ENCODE data around the gene PLSCR1. TPM values are rescaled to one million over a fixed set of nuclear protein-coding genes. Genes with fewer than 3 reads are reported as not detected.
"Not testable (repeated sequence)": the region's sequence is repeated elsewhere in the genome, so short reads cannot be mapped to it uniquely, and the experiment has no call there.

PLSCR1 gene
- total RNA-seq, 1 donor from 2014 or later, result 86.9 TPM

- TF ChIP-seq CTCF (IDR thresholded peaks at IDR 0.05; ENCODE audit: unreplicated experiment), result no peak
- Mint-ChIP-seq H3K4me1 (ENCODE audit: low read depth) (peaks cover 6% of the 10 kb centered on the region), H3K27ac (no peak overlapping the region), H3K36me3 (ENCODE audit: insufficient read depth) (peaks cover 6% of the 10 kb centered on the region), H3K9me3 (ENCODE audit: low read depth) (peaks cover 14% of the 10 kb centered on the region), H3K27me3 (no peaks in the 10 kb centered on the region), H3K4me3 (ENCODE audit: low read depth) (no peak overlapping the region)
- DNase-seq (ENCODE audit: low spot score, unreplicated experiment), result no peak
Measured at GRCh38 chr3:146476094-146476740, 68.2 kb downstream of the PLSCR1 start.

- not testable (repeated sequence) for H3K27ac Mint-ChIP-seq; DNase-seq (ENCODE audit: low spot score, unreplicated experiment); H3K36me3 Mint-ChIP-seq (ENCODE audit: insufficient read depth); H3K27me3 Mint-ChIP-seq; H3K4me3 Mint-ChIP-seq (ENCODE audit: low read depth); H3K4me1 Mint-ChIP-seq (ENCODE audit: low read depth); H3K9me3 Mint-ChIP-seq (ENCODE audit: low read depth)
Measured at GRCh38 chr3:146474976-146475375, 69.4 kb downstream of the PLSCR1 start.

GRCh38 chr3:146473726-146474125 lies 70.7 kb downstream of the PLSCR1 start:
- no peak for DNase-seq (ENCODE audit: low spot score, unreplicated experiment)
- H3K27ac Mint-ChIP-seq, result no peak overlapping the region
- H3K27me3 Mint-ChIP-seq, result no peaks in the 10 kb centered on the region
- no peaks in the 10 kb centered on the region for H3K36me3 Mint-ChIP-seq (ENCODE audit: insufficient read depth)
- peaks cover 6% of the 10 kb centered on the region for H3K4me1 Mint-ChIP-seq (ENCODE audit: low read depth)
- no peaks in the 10 kb centered on the region for H3K9me3 Mint-ChIP-seq (ENCODE audit: low read depth)
- TF ChIP-seq CTCF (IDR thresholded peaks at IDR 0.05; ENCODE audit: unreplicated experiment), result no peak
- H3K4me3 Mint-ChIP-seq (ENCODE audit: low read depth), result no peak overlapping the region

- H3K9me3 Mint-ChIP-seq (ENCODE audit: low read depth), result no peaks in the 10 kb centered on the region
- no peak for TF ChIP-seq CTCF (IDR thresholded peaks at IDR 0.05; ENCODE audit: unreplicated experiment)
- no peak overlapping the region for H3K4me3 Mint-ChIP-seq (ENCODE audit: low read depth)
- H3K4me1 Mint-ChIP-seq (ENCODE audit: low read depth), result peaks cover 6% of the 10 kb centered on the region
- no peaks in the 10 kb centered on the region for H3K36me3 Mint-ChIP-seq (ENCODE audit: insufficient read depth)
- H3K27me3 Mint-ChIP-seq, result no peaks in the 10 kb centered on the region
- DNase-seq (ENCODE audit: low spot score, unreplicated experiment), result no peak
- no peak overlapping the region for H3K27ac Mint-ChIP-seq
Measured at GRCh38 chr3:146472611-146473010, 71.8 kb downstream of the PLSCR1 start.

GRCh38 chr3:146471012-146471411 lies 73.4 kb downstream of the PLSCR1 start:
- H3K4me1 Mint-ChIP-seq (ENCODE audit: low read depth), result peaks cover 6% of the 10 kb centered on the region
- H3K27me3 Mint-ChIP-seq, result no peaks in the 10 kb centered on the region
- no peak overlapping the region for H3K27ac Mint-ChIP-seq
- H3K9me3 Mint-ChIP-seq (ENCODE audit: low read depth), result no peaks in the 10 kb centered on the region
- no peak for DNase-seq (ENCODE audit: low spot score, unreplicated experiment)
- no peak for TF ChIP-seq CTCF (IDR thresholded peaks at IDR 0.05; ENCODE audit: unreplicated experiment)
- H3K4me3 Mint-ChIP-seq (ENCODE audit: low read depth), result no peak overlapping the region
- no peaks in the 10 kb centered on the region for H3K36me3 Mint-ChIP-seq (ENCODE audit: insufficient read depth)

- no peak for TF ChIP-seq CTCF (IDR thresholded peaks at IDR 0.05; ENCODE audit: unreplicated experiment)
- no peaks in the 10 kb centered on the region for H3K9me3 Mint-ChIP-seq (ENCODE audit: low read depth)
- no peak for DNase-seq (ENCODE audit: low spot score, unreplicated experiment)
- peaks cover 6% of the 10 kb centered on the region for H3K4me1 Mint-ChIP-seq (ENCODE audit: low read depth)
- H3K36me3 Mint-ChIP-seq (ENCODE audit: insufficient read depth), result no peaks in the 10 kb centered on the region
- no peaks in the 10 kb centered on the region for H3K27me3 Mint-ChIP-seq
- H3K4me3 Mint-ChIP-seq (ENCODE audit: low read depth), result no peak overlapping the region
- H3K27ac Mint-ChIP-seq, result no peak overlapping the region
Measured at GRCh38 chr3:146470425-146470990, 73.9 kb downstream of the PLSCR1 start.

Data from progenitor cell of endocrine pancreas (in vitro differentiated cells).